Stimulated activated CD8-positive, alpha-beta memory T cell treated with anti-CD3 and anti-CD28 coated beads, Interleukin-4, amount 100 ng/mL, for 48 hours (primary cell): Measurements from ENCODE around the gene PRRC2B.

Experiments
- DNase-seq: peaks from one replicate; pipeline ENCODE4 v3.0.0-alpha.2; 2020

Gene PRRC2B

GRCh38 chr9:131522257-131523085 lies 128.6 kb downstream of the PRRC2B start:
- DNase-seq, result no peak

- DNase-seq, result no peak
Observed at GRCh38 chr9:131523086-131523388, 129.2 kb downstream of the PRRC2B start.

GRCh38 chr9:131523451-131524435 lies 129.9 kb downstream of the PRRC2B start:
- no peak for DNase-seq

GRCh38 chr9:131524665-131525315 lies 130.9 kb downstream of the PRRC2B start:
- no peak for DNase-seq

GRCh38 chr9:131525643-131526565 lies 132.0 kb downstream of the PRRC2B start:
- no peak for DNase-seq

- no peak for DNase-seq
Observed at GRCh38 chr9:131528186-131528585, 134.3 kb downstream of the PRRC2B start.

GRCh38 chr9:131528886-131529505 lies 135.1 kb downstream of the PRRC2B start:
- DNase-seq, result no peak

GRCh38 chr9:131529597-131530545 lies 136.0 kb downstream of the PRRC2B start:
- DNase-seq, result no peak

- DNase-seq, result peak; percentile 48
Observed at GRCh38 chr9:131530546-131530919, 136.6 kb downstream of the PRRC2B start.

GRCh38 chr9:131530920-131531832 lies 137.3 kb downstream of the PRRC2B start, which contains the start of gene UCK1:
TSS of gene UCK1 (minus strand) at chr9:131531263. CDS start at chr9:131531174, 89 bp downstream.
- DNase-seq, result peak; percentile 80

- DNase-seq, result no peak
Observed at GRCh38 chr9:131534721-131535237, 140.9 kb downstream of the PRRC2B start.

- no peak for DNase-seq
Observed at GRCh38 chr9:131537946-131538345, 144.1 kb downstream of the PRRC2B start.

- DNase-seq, result no peak
Observed at GRCh38 chr9:131539223-131539923, 145.5 kb downstream of the PRRC2B start.

- DNase-seq, result no peak
Observed at GRCh38 chr9:131543141-131543540, 149.3 kb downstream of the PRRC2B start.

- DNase-seq, result no peak
Observed at GRCh38 chr9:131545003-131545785, 151.3 kb downstream of the PRRC2B start, which contains the start of gene PRRT1B. TSS of gene PRRT1B (plus strand) at chr9:131545523. CDS start at chr9:131545616, 93 bp downstream.

- DNase-seq, result no peak
Observed at GRCh38 chr9:131545786-131546335, 152.0 kb downstream of the PRRC2B start.
